Esophagus (tissue), 2 donors: ENCODE data around the gene NDUFA13. TPM values are rescaled to one million over a fixed set of nuclear protein-coding genes. Genes with fewer than 3 reads are reported as not detected.
A peak's percentile ranks its signal among the peaks of the same experiment; 100 is the strongest.
"Not testable (repeated sequence)": the region's sequence is repeated elsewhere in the genome, so short reads cannot be mapped to it uniquely, and the experiment has no call there.

Source experiments
- H3K27ac ChIP-seq, 2 donors: one replicate each; pipeline ENCODE4 v1.5.1; 2013; ENCODE audit warnings: low read depth in 2 of 2, mild to moderate bottlenecking in 2 of 2, inconsistent platforms in 1 of 2, low read length in 1 of 2, moderate library complexity in 1 of 2
- H3K27me3 ChIP-seq, 2 donors: one replicate each; pipeline ENCODE4 v1.6.1; 2013; ENCODE audit warnings: low read length in 2 of 2, control low read depth in 1 of 2, mild to moderate bottlenecking in 1 of 2; ENCODE audit not compliant: insufficient read depth in 2 of 2, control insufficient read depth in 1 of 2
- H3K36me3 ChIP-seq, 2 donors: one replicate each; pipeline ENCODE4 v1.6.1; 2013; ENCODE audit warnings: low read length in 1 of 2; ENCODE audit not compliant: control insufficient read depth in 2 of 2, insufficient read depth in 2 of 2
- H3K4me1 ChIP-seq, 2 donors: one replicate each; pipeline ENCODE4 v1.6.1; 2013; ENCODE audit warnings: low read length in 1 of 2; ENCODE audit not compliant: control insufficient read depth in 2 of 2, insufficient read depth in 2 of 2
- H3K4me3 ChIP-seq, 2 donors: one replicate each; pipeline ENCODE4 v1.5.1; 2013; ENCODE audit warnings: low read length in 2 of 2, mild to moderate bottlenecking in 2 of 2, low read depth in 1 of 2, moderate library complexity in 1 of 2
- H3K9me3 ChIP-seq, 2 donors: one replicate each; pipeline ENCODE4 v1.6.1; 2013; ENCODE audit warnings: mild to moderate bottlenecking in 2 of 2, low read depth in 1 of 2, low read length in 1 of 2, moderate library complexity in 1 of 2; ENCODE audit not compliant: control insufficient read depth in 2 of 2, insufficient read depth in 1 of 2
- WGBS, 2 donors: extraction: QIAGEN DNeasy Blood & Tissue Kit; methylation state at CpG; one replicate each; pipeline ENCODE4 v1.1.7; 2013; 5-methylcytosine and 5-hydroxymethylcytosine counted together
- polyA plus RNA-seq, 2 donors: library from polyadenylated mRNA; stranded (reverse); fragments of 200-250 nt; gene quantifications; one replicate each; pipeline ENCODE4 v1.2.3, GENCODE V29; 2013
- donor health status: healthy with polysubstance abuse.
- donor health status: Bipolar disorder and iron deficiency.

Gene NDUFA13
- polyA plus RNA-seq, result 100 to 1,000 TPM; 273 to 353 TPM

DNA sequence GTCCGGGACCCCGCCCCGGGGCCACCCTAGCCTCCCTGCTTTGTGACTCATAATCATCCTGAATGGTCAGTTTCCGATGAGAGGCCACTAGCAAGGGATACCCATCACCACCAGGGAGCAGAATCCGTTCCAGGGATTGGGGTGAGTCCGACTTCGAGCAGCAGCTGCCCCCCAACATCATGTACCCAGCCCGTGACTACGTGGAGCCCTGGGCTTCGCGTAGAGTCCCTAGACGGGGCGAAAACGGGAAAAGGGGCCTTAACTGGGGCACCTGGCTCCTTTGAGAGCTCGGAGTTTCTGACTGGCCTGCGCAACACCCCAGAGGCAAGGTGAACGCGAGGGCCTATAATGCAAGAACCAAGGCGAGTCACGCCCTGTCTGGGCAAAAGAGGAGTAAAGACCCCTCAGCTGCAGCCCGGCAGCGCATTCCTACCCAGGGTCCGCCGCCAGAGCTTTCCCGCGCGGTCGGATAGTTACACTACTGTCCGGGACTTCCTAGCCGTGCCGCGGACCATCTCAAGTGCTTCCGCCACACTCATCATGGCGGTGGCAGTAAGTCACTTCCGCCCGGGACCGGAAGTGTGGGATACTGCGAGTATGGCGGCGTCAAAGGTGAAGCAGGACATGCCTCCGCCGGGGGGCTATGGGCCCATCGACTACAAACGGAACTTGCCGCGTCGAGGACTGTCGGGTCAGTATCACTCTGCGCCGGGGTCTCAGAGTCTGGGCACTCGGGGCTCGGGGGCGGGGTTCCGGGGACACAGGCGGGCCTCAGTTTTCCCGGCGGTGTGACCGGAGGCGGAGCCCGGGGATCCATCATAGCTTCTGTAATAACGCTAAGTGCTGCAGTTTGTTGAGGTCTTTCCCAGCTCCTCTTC lies at the start of gene NDUFA13:
TSS of gene NDUFA13 (plus strand) at position 584 of the 878 bp plus-strand sequence. CDS start at position 598, 14 bp downstream.
- Histone ChIP-seq H3K4me1 (peaks cover 0 to 11% of the 10 kb centered on the region in 2 donors), H3K4me3 (peak within 1 kb of the TSS; percentile 77 to 85), H3K36me3 (no peaks in the 10 kb centered on the region), H3K27ac (peak within 1 kb of the TSS; percentile 72 to 86), H3K9me3 (peaks cover 0 to 9% of the 10 kb centered on the region in 2 donors), H3K27me3 (no peaks in the 10 kb centered on the region)
- WGBS, 2 donors, result 4 to 6% methylated on average over 60 to 61 of the region's 61 CpGs

DNA sequence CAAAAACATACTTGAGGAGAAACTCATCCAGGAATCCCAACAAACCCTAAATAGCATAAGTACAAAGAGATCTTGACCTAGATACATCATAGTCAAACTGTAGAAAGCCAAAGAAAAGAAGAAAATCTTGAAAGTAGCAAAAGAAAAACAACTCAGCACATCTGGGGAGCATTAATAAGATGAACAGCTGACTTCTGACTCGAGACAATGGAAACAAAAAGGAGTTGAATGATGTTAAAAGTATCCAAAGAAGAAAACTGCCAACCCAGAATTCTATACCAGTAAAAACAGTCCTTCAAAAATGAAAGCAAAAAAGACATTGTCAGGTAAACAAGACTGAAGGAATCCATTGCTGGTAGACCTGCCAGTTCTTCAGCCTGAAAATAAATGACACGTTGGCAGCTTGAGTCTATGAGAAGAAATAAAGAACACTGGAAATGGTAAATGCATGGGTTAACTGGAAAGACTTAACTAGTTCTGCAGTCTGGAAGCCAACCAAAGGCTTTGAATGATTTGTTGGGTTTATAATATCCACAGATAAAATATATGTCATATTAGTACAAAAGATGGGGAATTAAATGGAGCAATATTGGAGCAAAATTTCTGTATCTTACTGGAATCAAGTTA lies 47.5 kb upstream of the NDUFA13 start:
- peaks cover 12 to 23% of the 10 kb centered on the region in 2 donors for H3K36me3 ChIP-seq
- H3K9me3 ChIP-seq, result peaks cover 2 to 3% of the 10 kb centered on the region in 2 donors
- no peak overlapping the region for H3K27ac ChIP-seq
- H3K4me3 ChIP-seq, result no peak overlapping the region
- no peaks in the 10 kb centered on the region for H3K27me3 ChIP-seq
- WGBS, 2 donors, result 92 to 97% methylated on average over 2 of the region's 2 CpGs
- H3K4me1 ChIP-seq, result peaks cover 7 to 20% of the 10 kb centered on the region in 2 donors

DNA sequence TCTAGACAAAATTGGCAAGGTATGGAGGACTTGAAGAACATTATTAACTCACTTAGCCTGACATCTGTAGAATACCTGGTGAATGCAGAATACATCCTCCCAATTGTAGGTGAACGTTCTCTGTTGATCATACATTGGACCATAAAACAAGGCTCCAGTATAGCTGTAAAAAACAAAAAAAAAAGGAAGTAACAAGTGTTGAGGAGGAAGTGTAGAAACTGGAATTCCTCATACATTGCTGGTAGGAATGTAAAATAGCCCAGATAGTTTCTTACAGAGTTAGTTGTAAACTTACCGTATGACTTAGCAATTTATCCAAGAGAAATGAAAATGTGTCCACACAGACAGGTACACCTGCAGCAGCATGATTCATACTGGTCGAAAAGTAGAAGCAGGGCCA lies 45.4 kb upstream of the NDUFA13 start:
- H3K9me3 ChIP-seq, result peaks cover 2 to 3% of the 10 kb centered on the region in 2 donors
- H3K27ac ChIP-seq, result no peak overlapping the region
- H3K27me3 ChIP-seq, result no peaks in the 10 kb centered on the region
- 89 to 94% methylated on average over 3 of the region's 3 CpGs for WGBS, 2 donors
- peaks cover 10 to 17% of the 10 kb centered on the region in 2 donors for H3K36me3 ChIP-seq
- H3K4me3 ChIP-seq, result no peak overlapping the region
- H3K4me1 ChIP-seq, result peaks cover 4 to 6% of the 10 kb centered on the region in 2 donors

DNA sequence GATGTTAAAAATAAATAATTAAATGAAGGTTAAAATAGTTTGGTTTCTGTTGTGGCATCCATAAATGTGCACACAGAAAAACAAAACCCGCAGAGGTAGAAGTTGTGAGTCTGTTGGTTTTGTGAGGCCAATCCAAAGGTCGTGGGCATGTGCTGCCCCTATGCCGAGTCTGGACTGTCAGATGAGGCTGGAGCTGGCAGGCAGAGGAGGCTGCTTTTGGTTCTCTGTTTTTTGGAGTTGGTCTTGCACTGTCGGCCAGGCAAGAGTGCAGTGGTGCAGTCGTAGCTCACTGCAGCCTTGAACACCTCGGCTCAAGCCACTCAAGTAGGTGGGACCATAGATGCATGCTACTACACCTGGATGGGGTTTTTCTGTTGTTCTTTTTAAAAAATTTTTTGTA lies 44.3 kb upstream of the NDUFA13 start:
- 87 to 90% methylated on average over 6 of the region's 6 CpGs for WGBS, 2 donors
- peak overlapping the region in 1 of 2 donors; percentile 27 for H3K27ac ChIP-seq

DNA sequence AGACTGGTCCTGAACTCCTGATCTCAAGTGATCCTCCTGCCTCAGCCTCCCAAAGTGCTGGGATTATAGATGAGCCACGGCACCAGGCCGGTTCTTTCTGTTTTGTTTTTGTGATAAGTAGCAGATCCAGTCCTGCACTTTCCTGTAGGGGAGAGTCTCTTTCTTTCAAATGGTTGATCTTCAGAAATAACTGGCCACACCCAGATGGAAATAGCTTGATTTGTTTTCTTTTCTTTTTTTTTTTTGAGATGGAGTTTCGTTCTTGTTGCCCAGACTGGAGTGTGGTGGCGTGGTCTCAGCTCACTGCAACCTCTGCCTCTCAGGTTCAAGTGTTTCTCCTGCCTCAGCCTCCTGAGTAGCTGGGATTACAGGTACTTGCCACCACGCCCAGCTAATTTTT lies 43.9 kb upstream of the NDUFA13 start:
- H3K27me3 ChIP-seq, H3K27ac ChIP-seq, H3K4me3 ChIP-seq, H3K4me1 ChIP-seq, H3K9me3 ChIP-seq, H3K36me3 ChIP-seq: not testable (repeated sequence)
- WGBS, 2 donors, result 65 to 67% methylated on average over 5 of the region's 5 CpGs

More for the DNA sequence above, 44.3 kb upstream of the NDUFA13 start:
- Histone ChIP-seq H3K4me3 (no peak overlapping the region), H3K36me3 (peaks cover 0 to 7% of the 10 kb centered on the region in 2 donors), H3K4me1 (peaks cover 3 to 6% of the 10 kb centered on the region in 2 donors), H3K27me3 (no peaks in the 10 kb centered on the region), H3K9me3 (peaks cover 2 to 3% of the 10 kb centered on the region in 2 donors)

DNA sequence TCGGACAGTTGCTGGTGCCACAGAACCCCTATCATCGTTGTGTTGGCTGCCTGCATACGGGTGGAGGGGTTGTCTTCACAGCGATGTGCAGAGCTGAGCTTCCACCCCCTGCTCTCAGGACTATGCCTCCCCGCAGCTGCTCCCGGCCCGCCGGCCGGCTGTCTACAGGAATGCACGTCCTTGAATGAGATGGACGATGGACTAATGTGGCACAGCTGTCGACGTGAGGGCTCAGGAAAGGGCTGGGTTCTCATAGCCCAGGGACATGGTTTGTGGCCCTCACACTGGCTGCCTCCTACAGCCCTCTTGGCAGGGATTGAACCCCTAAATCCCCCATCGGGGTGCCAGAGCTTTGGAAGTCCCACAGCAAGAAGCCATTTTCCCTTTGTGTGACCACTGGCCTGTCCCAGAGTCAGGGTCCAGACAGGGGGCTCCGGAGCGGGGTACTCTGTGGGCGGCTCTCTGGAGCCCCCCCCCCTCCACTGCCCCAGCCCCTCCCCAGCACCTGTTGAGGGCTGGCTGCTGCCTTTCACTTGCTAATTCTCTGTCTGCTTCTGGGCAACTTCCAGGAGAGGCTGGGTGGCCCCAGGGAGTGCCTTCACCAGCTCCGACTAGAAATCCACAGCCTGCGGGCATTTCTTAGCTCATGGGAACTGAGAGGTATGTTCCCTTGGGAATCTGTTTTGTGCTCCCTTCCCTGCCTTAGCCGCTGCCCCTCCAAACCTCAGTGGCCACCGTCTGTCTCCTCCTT lies 40.8 kb upstream of the NDUFA13 start:
- H3K27ac ChIP-seq, result no peak overlapping the region
- no peaks in the 10 kb centered on the region for H3K9me3 ChIP-seq
- no peaks in the 10 kb centered on the region for H3K36me3 ChIP-seq
- H3K27me3 ChIP-seq, result no peaks in the 10 kb centered on the region
- H3K4me3 ChIP-seq, result no peak overlapping the region
- peaks cover 5 to 6% of the 10 kb centered on the region in 2 donors for H3K4me1 ChIP-seq
- WGBS, 2 donors, result 65 to 66% methylated on average over 21 of the region's 21 CpGs

DNA sequence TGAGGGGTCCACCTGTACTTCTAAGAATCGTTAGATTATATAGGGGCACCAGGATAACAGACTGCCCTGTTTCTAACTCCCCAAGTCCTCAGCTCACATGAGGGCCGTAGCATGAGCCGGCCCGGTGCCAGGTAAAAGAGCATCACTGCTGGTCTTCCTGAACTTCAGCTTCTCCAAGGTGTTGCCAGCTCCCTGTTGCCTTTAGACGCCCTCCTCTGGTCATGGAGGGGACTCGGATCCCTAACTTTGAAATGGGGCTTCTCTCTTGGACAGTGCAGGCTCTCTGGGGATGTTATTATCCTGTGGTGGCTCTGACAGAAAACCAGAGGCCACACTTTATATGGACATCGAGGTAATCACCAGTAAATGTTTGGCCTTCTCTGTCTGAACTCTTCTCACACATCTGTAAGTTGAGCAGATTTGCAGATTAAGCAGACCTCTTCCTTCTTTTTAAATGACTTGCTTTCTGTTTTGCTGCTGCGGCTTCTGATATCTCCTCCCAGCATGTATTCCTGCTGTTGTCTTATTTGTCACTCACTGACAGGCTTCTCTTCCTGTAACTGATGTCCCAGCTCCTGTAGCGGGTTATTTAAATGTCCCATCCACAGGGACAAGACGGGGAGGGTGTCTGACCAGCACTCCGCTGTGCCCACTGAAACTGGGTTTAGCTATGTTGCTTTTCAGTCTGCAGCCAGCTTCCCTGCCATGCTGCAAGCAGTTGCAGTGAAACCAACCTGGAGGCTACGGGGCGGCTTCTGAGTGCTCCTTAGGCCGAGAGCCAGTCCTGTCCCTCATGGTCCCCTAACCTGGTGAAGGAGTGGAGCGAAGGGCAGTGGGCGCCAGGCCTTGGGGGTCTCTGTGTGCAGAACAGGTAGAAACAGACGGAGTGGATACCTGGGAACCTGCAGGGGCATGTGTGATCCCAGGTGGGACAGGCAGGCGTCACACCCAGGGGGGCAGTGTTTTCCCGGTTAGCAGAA lies 39.9 kb upstream of the NDUFA13 start:
- 74 to 77% methylated on average over 19 of the region's 19 CpGs for WGBS, 2 donors
- no peak overlapping the region for H3K4me3 ChIP-seq
- peaks cover 0 to 4% of the 10 kb centered on the region in 2 donors for H3K36me3 ChIP-seq
- no peaks in the 10 kb centered on the region for H3K9me3 ChIP-seq
- peaks cover 5 to 6% of the 10 kb centered on the region in 2 donors for H3K4me1 ChIP-seq
- H3K27me3 ChIP-seq, result no peaks in the 10 kb centered on the region
- no peak overlapping the region for H3K27ac ChIP-seq

DNA sequence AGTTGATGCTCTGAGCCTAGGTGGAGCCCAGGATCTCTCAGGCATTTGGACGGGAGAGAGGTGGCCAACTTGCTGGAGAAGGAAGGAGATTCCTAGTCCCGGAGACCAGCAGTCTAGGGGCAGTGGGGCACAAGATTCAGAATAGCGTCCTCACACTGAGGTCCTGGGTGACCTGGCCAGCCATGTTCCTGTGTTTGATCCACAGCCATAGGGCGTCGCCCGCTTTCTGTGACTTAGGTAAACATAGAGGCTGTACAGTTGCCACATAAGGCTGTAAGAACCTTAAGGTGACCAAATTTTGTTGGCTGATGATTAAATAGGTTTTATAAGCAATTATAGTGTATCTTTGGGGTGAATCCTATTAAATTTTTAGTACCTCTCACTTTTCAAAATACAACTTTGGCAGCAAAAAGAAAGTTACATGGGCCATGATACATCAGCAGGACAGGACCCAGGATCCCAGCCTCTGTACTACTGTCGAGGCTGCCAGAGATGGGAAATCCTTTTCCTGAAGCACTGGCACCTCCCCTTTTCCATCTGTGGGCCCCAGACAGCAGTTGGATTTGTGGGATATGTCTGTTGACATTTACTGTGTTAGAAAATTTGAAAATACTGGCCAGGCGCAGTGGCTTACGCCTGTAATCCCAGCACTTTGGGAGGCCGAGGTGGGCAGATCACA lies 38.2 kb upstream of the NDUFA13 start:
- Histone ChIP-seq H3K9me3 (no peaks in the 10 kb centered on the region), H3K4me1 (peaks cover 2 to 6% of the 10 kb centered on the region in 2 donors), H3K27ac (no peak overlapping the region), H3K36me3 (peaks cover 0 to 4% of the 10 kb centered on the region in 2 donors), H3K4me3 (no peak overlapping the region), H3K27me3 (no peaks in the 10 kb centered on the region)
- WGBS, 2 donors, result 71 to 73% methylated on average over 10 of the region's 10 CpGs
